Activated B cell treated with CpG ODN at 0.5 μM for 24 hours (primary cell): ENCODE measurements around the gene C1QC. TPM values are rescaled to one million over a fixed set of nuclear protein-coding genes. Genes with fewer than 3 reads are reported as not detected.

Experiments used
- ATAC-seq: fragments of 200-7000 bp; cut with Tn5 transposase; one replicate; pipeline ENCODE4 v1.10.0; 2021; ENCODE audit warnings: low read depth, mild to moderate bottlenecking, moderate library complexity
- CTCF ChIA-PET: fragments of 350-600 bp; sonication (Branson Sonifier 250); formaldehyde crosslinking; loops from one replicate; lab custom pipeline; 2021; ENCODE audit warnings: antibody characterized with exemption; lab: Charles Lee
- POLR2A ChIA-PET: fragments of 350-600 bp; sonication (Branson Sonifier 250); formaldehyde crosslinking; loops from one replicate; lab custom pipeline; 2021; ENCODE audit warnings: antibody characterized with exemption; lab: Charles Lee
- DNase-seq: peaks from one replicate; pipeline ENCODE4 v3.0.0; 2022
- H3K27ac Mint-ChIP-seq: one replicate; pipeline ENCODE4 v1.8.0; 2020; ENCODE audit warnings: mixed read lengths
- H3K27me3 Mint-ChIP-seq: one replicate; pipeline ENCODE4 v1.8.0; 2021; ENCODE audit warnings: mixed read lengths
- H3K36me3 Mint-ChIP-seq: one replicate; pipeline ENCODE4 v1.8.0; 2021; ENCODE audit warnings: low read depth, mixed read lengths
- H3K4me1 Mint-ChIP-seq: one replicate; pipeline ENCODE4 v1.8.0; 2021; ENCODE audit warnings: mixed read lengths
- H3K4me3 Mint-ChIP-seq: one replicate; pipeline ENCODE4 v1.8.0; 2020; ENCODE audit warnings: mild to moderate bottlenecking, mixed read lengths
- H3K9me3 Mint-ChIP-seq: one replicate; pipeline ENCODE4 v1.8.0; 2020; ENCODE audit warnings: mixed read lengths
- intact Hi-C: fragments of 100-400 bp; cut with micrococcal nuclease; formaldehyde crosslinking; loops from one replicate; pipeline ENCODE4 v1.15.1; 2024
- total RNA-seq: library from RNA; stranded (reverse); gene quantifications from 2 replicates; pipeline ENCODE4 v1.2.3, GENCODE V29; 2022
- TF ChIP-seq, protein P1 (sequence below): fragments of 200-600 bp; IDR thresholded peaks from one replicate; pipeline ENCODE4 v1.8.0; 2022; ENCODE audit warnings: antibody characterized with exemption, mild to moderate bottlenecking

The C1QC gene
- total RNA-seq, 1 donor from 2014 or later, result not detected

DNA sequence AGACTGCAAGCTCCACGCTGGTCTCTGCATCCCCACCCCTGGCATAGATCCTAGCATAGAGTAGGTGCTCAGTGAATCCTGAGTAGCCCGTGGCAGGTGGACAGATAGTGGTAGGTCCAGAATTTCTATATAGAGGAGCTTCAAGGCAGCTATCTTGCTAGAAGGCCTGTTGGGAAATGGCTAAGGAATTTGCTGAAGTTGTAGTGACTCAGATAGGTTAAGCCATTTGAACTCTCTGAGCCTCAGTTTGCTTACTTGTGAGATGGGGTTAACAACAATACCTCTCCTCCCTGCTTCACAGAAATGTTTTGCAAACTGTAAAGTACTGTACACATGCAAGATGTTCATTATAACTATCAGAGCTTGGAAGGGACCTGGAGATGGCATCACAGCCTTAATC lies 43.8 kb downstream of the C1QC start:
- Mint-ChIP-seq H3K9me3 (no peaks in the 10 kb centered on the region), H3K4me1 (no peaks in the 10 kb centered on the region), H3K36me3 (no peaks in the 10 kb centered on the region), H3K27me3 (peaks cover 24% of the 10 kb centered on the region), H3K4me3 (no peak overlapping the region), H3K27ac (no peak overlapping the region)
- TF ChIP-seq, protein P1, sequence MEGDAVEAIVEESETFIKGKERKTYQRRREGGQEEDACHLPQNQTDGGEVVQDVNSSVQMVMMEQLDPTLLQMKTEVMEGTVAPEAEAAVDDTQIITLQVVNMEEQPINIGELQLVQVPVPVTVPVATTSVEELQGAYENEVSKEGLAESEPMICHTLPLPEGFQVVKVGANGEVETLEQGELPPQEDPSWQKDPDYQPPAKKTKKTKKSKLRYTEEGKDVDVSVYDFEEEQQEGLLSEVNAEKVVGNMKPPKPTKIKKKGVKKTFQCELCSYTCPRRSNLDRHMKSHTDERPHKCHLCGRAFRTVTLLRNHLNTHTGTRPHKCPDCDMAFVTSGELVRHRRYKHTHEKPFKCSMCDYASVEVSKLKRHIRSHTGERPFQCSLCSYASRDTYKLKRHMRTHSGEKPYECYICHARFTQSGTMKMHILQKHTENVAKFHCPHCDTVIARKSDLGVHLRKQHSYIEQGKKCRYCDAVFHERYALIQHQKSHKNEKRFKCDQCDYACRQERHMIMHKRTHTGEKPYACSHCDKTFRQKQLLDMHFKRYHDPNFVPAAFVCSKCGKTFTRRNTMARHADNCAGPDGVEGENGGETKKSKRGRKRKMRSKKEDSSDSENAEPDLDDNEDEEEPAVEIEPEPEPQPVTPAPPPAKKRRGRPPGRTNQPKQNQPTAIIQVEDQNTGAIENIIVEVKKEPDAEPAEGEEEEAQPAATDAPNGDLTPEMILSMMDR, result no peak
- intact Hi-C loops, result no loop called here
- ATAC-seq (no peak), DNase-seq (no peak)
- CTCF ChIA-PET, result no interaction called here
- POLR2A ChIA-PET, result no interaction called here

DNA sequence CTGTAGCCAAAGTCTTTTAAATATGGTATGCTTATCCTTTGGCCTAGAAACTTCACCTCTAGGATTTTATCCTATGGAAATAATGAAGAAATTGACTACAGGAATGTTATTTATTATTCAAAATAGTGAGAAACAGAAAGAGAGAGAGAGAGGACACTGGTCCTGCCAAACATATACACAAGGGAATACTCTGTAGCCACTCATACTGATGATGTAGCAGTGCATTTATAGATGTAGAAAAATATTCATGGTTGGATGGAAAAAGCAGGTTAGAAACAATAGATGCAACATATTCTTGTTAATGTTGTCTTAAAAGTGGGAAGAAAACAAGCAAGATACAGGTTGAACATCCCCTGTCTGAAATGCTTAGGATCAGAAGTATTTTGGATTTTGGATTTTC lies 45.0 kb downstream of the C1QC start:
- Mint-ChIP-seq H3K9me3 (no peaks in the 10 kb centered on the region), H3K27me3 (peaks cover 24% of the 10 kb centered on the region), H3K4me3 (no peak overlapping the region), H3K4me1 (no peaks in the 10 kb centered on the region), H3K36me3 (no peaks in the 10 kb centered on the region), H3K27ac (no peak overlapping the region)
- intact Hi-C loops, result no loop called here
- no peak for ATAC-seq
- ChIA-PET POLR2A (no interaction called here), CTCF (no interaction called here)
- TF ChIP-seq, protein P1, result no peak
- no peak for DNase-seq

DNA sequence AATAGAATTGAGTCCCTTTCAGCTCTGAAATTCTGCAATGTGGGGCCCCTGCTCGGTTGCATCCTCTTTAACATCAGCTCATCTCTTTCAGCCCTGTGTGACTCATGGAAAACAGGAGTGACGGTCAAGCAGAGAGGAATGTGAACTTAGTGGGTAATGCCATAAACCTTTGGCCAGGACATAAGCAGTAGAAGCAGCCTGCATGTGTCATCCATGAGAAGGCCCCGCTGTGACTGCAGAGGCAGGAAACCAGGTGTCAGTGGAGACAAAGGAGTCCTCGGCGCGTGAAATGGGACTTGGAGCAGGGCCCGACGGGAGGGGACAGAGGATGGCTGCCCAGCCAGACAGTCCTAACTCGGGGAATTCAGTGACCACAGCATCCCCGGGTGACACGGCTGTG lies 46.1 kb downstream of the C1QC start:
- DNase-seq (no peak), ATAC-seq (no peak)
- TF ChIP-seq, protein P1, result no peak
- H3K27me3 Mint-ChIP-seq, result peaks cover 14% of the 10 kb centered on the region
- POLR2A ChIA-PET, result no interaction called here
- CTCF ChIA-PET, result no interaction called here
- intact Hi-C loops, result no loop called here
- no peaks in the 10 kb centered on the region for H3K36me3 Mint-ChIP-seq
- no peaks in the 10 kb centered on the region for H3K9me3 Mint-ChIP-seq
- H3K27ac Mint-ChIP-seq, result no peak overlapping the region
- no peak overlapping the region for H3K4me3 Mint-ChIP-seq
- no peaks in the 10 kb centered on the region for H3K4me1 Mint-ChIP-seq

DNA sequence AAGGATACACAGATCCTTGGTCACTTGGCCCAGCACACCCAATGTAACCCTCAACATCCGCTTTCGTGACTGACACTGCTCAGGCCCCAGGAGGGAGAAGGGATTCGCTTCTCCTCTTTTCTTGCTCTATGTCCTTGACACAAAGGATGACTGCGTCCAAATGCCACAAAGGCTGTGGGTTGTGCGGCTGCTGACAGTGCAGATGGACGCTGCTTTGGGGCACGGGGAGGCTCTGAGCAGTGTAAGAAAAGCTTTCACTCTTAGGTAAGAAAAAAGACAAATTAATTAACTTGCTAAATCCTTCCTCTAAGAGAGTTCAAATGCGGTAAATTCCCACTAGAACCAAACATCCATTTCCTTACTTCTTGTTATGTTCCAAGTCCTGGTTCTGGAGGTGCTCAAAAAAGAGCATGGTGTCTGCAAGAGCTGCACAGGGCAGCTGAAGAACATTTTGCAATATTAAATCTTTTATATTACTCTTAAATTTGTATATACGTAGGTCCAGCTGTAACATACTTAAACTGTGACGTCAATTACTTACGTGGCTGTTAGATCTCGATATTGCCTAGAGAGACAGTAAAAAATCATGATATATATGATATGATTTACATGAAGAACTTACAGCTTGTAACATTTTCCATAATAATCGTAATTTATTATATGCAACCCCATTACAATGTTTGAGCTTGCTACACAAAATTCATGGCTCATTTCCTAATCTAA lies 47.8 kb downstream of the C1QC start:
- Mint-ChIP-seq H3K36me3 (no peaks in the 10 kb centered on the region), H3K27ac (no peak overlapping the region), H3K4me1 (no peaks in the 10 kb centered on the region), H3K27me3 (peaks cover 7% of the 10 kb centered on the region), H3K4me3 (no peak overlapping the region), H3K9me3 (no peaks in the 10 kb centered on the region)
- TF ChIP-seq, protein P1, result no peak
- ChIA-PET CTCF (interaction anchor here (0.8 kb wide), 1 partner anchor 13 kb away, joined by 3 read pairs; no protein-coding TSS in a partner anchor), POLR2A (no interaction called here)
- no peak for DNase-seq
- no peak for ATAC-seq
- intact Hi-C loops, result no loop called here

DNA sequence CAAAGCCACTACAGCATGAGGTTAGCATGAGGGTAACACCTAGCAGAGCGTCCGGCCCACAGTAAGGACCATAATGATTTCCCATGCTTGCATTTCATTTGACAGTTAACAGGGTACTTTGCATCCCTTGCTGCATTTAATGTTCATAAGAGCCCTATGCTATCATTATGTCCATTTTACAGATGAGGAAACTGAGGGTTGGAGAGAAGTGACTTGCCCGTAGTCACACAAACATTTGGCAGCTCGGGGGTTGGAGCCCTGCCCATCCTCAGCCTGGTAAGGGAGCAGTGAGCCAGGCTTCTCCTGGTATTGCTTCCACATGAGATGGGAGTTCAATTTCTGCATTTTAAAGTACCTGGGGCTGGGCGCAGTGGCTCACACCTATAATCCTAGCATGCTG lies 50.7 kb downstream of the C1QC start:
- intact Hi-C loops, result no loop called here
- TF ChIP-seq, protein P1, result no peak
- Mint-ChIP-seq H3K27ac (no peak overlapping the region), H3K36me3 (no peaks in the 10 kb centered on the region), H3K27me3 (peaks cover 9% of the 10 kb centered on the region), H3K4me1 (no peaks in the 10 kb centered on the region), H3K9me3 (no peaks in the 10 kb centered on the region), H3K4me3 (no peak overlapping the region)
- POLR2A ChIA-PET, result no interaction called here
- DNase-seq, result no peak
- no peak for ATAC-seq
- CTCF ChIA-PET, result no interaction called here
